H1 (cell line): ENCODE data around the gene SLC22A8. TPM values are rescaled to one million over a fixed set of nuclear protein-coding genes. Genes with fewer than 3 reads are reported as not detected.
"Not testable (repeated sequence)": the region's sequence is repeated elsewhere in the genome, so short reads cannot be mapped to it uniquely, and the experiment has no call there.

ENCODE experiments used
- CTCF ChIA-PET: fragments of 300-600 bp; sonication (Branson Sonifier 250); formaldehyde crosslinking; loops from one replicate; lab custom pipeline; 2021; ENCODE audit not compliant: partially characterized antibody; lab: Charles Lee
- POLR2A ChIA-PET: fragments of 300-600 bp; sonication (Branson Sonifier 250); formaldehyde crosslinking; loops from one replicate; lab custom pipeline; 2021; ENCODE audit warnings: inconsistent platforms; ENCODE audit not compliant: partially characterized antibody; lab: Charles Lee
- DNase-seq, 2 experiments: peaks; one replicate each; pipeline versions ENCODE4 v3.0.0 to v3.0.0-alpha.2; 2010 to 2022; ENCODE audit warnings: low spot score in 2 of 2, low read depth in 1 of 2, mixed read lengths in 1 of 2
- FAIRE-seq: peaks from 2 replicates; lab custom pipeline; 2011; peaks lifted over from hg19 to GRCh38; lab: Jason Lieb, UNC
- H2AFZ ChIP-seq: 2 replicates; pipeline ENCODE4 v1.8.1; 2012; ENCODE audit warnings: low read length, inconsistent platforms
- H2AK5ac ChIP-seq: 2 replicates; pipeline ENCODE4 v1.6.1; 2013; ENCODE audit warnings: low read depth, low read length
- H2BK120ac ChIP-seq: replicated peaks from 2 replicates; pipeline ENCODE3; 2013; ENCODE audit warnings: low read depth, low read length, inconsistent platforms
- H2BK12ac ChIP-seq: 2 replicates; pipeline ENCODE4 v1.6.1; 2013; ENCODE audit warnings: low read depth, low read length
- H2BK15ac ChIP-seq: 2 replicates; pipeline ENCODE4 v1.6.1; 2013; ENCODE audit warnings: low read length
- H2BK20ac ChIP-seq: 2 replicates; pipeline ENCODE4 v1.6.1; 2013; ENCODE audit warnings: low read length
- H2BK5ac ChIP-seq: 2 replicates; pipeline ENCODE4 v1.6.1; 2013; ENCODE audit warnings: low read depth, low read length
- H3K14ac ChIP-seq: 2 replicates; pipeline ENCODE4 v1.6.1; 2013; ENCODE audit warnings: inconsistent platforms; ENCODE audit not compliant: insufficient read length
- H3K18ac ChIP-seq: 2 replicates; pipeline ENCODE4 v1.6.1; 2013; ENCODE audit warnings: low read length; ENCODE audit errors: extremely low read depth
- H3K23ac ChIP-seq: 2 replicates; pipeline ENCODE4 v1.6.1; 2013; ENCODE audit warnings: inconsistent platforms; ENCODE audit not compliant: insufficient read length
- H3K23me2 ChIP-seq: 2 replicates; pipeline ENCODE4 v1.6.1; 2013; ENCODE audit warnings: low read depth, low read length
- H3K27ac ChIP-seq: 2 replicates; pipeline ENCODE4 v1.6.1; 2011; ENCODE audit warnings: low read depth, low read length, inconsistent platforms
- H3K27me3 ChIP-seq, 4 experiments: replicated peaks in 1 of 4; 1 replicate in 1 of 4; 2 replicates in 3 of 4; pipeline versions ENCODE4 v1.6.1 to v1.8.1; 2011 to 2013; ENCODE audit warnings: low read length in 3 of 4, mild to moderate bottlenecking in 3 of 4, inconsistent platforms in 2 of 4, mixed read lengths in 2 of 4, moderate library complexity in 1 of 4; ENCODE audit not compliant: control insufficient read depth in 3 of 4, insufficient read depth in 3 of 4; ENCODE audit errors: extremely low read depth in 1 of 4
- H3K36me3 ChIP-seq, 4 experiments: 2 replicates each; pipeline versions ENCODE4 v1.6.1 to v1.8.1; 2011 to 2013; ENCODE audit warnings: mild to moderate bottlenecking in 4 of 4, low read length in 3 of 4, moderate library complexity in 2 of 4, control low read depth in 1 of 4, inconsistent platforms in 1 of 4; ENCODE audit not compliant: insufficient read depth in 4 of 4, control insufficient read depth in 2 of 4
- H3K4ac ChIP-seq: replicated peaks from 2 replicates; pipeline ENCODE3; 2013; ENCODE audit warnings: low read length, low read depth, mixed read lengths, inconsistent platforms; ENCODE audit not compliant: insufficient read length
- H3K4me1 ChIP-seq, 4 experiments: replicated peaks in 1 of 4; 1 replicate in 1 of 4; 2 replicates in 3 of 4; pipeline versions ENCODE4 v1.6.1 to v1.8.1; 2011 to 2013; ENCODE audit warnings: low read length in 3 of 4, inconsistent platforms in 2 of 4, mixed read lengths in 1 of 4; ENCODE audit not compliant: insufficient read depth in 4 of 4, control insufficient read depth in 3 of 4
- H3K4me2 ChIP-seq, 2 experiments: 2 replicates each; pipeline versions ENCODE4 v1.6.1 to v1.8.1; 2011 to 2013; ENCODE audit warnings: low read depth in 2 of 2, low read length in 2 of 2, control low read depth in 1 of 2, inconsistent platforms in 1 of 2, mild to moderate bottlenecking in 1 of 2; ENCODE audit not compliant: insufficient read depth in 1 of 2
- H3K4me3 ChIP-seq, 4 experiments: fragments of 200-600, 300-600 bp in 1 of 4; sonication (generic), shearing (Covaris generic), sonication (Bioruptor Twin) in 1 of 4; 2 replicates each; pipeline versions ENCODE4 v1.5.1 to v1.8.1; 2011 to 2016; ENCODE audit warnings: low read length in 4 of 4, low read depth in 3 of 4, control low read depth in 2 of 4, inconsistent platforms in 2 of 4, mild to moderate bottlenecking in 2 of 4, mixed read lengths in 1 of 4, moderate library complexity in 1 of 4; ENCODE audit not compliant: insufficient read depth in 2 of 4; ENCODE audit errors: extremely low read depth in 1 of 4
- H3K56ac ChIP-seq: replicated peaks from 2 replicates; pipeline ENCODE3; 2013; ENCODE audit warnings: low read depth, mild to moderate bottlenecking, mixed read lengths, low read length, inconsistent platforms; ENCODE audit not compliant: insufficient read length
- H3K79me1 ChIP-seq: 2 replicates; pipeline ENCODE4 v1.6.1; 2013; ENCODE audit warnings: low read depth, low read length, control low read depth
- H3K79me2 ChIP-seq, 2 experiments: 2 replicates each; pipeline versions ENCODE4 v1.6.1 to v1.8.1; 2012 to 2013; ENCODE audit warnings: low read length in 2 of 2, mild to moderate bottlenecking in 2 of 2, inconsistent platforms in 1 of 2; ENCODE audit not compliant: insufficient read depth in 2 of 2, control insufficient read depth in 1 of 2
- H3K9ac ChIP-seq, 4 experiments: replicated peaks in 1 of 4; 1 replicate in 1 of 4; 2 replicates in 3 of 4; pipeline versions ENCODE4 v1.6.1 to v1.8.1; 2011 to 2013; ENCODE audit warnings: low read depth in 3 of 4, low read length in 3 of 4, control low read depth in 2 of 4, mild to moderate bottlenecking in 2 of 4, moderate library complexity in 2 of 4, inconsistent platforms in 1 of 4; ENCODE audit errors: extremely low read depth in 1 of 4
- H3K9me3 ChIP-seq, 2 experiments: 2 replicates each; pipeline versions ENCODE4 v1.6.1 to v1.8.1; 2012 to 2013; ENCODE audit warnings: mild to moderate bottlenecking in 2 of 2, moderate library complexity in 2 of 2, control low read depth in 1 of 2, inconsistent platforms in 1 of 2, low read depth in 1 of 2, low read length in 1 of 2, mixed read lengths in 1 of 2; ENCODE audit not compliant: insufficient read depth in 2 of 2
- H4K20me1 ChIP-seq, 2 experiments: replicated peaks in 1 of 2; 2 replicates each; pipeline versions ENCODE3 to v1.8.1; 2011 to 2013; ENCODE audit warnings: inconsistent platforms in 2 of 2, low read length in 2 of 2, mild to moderate bottlenecking in 1 of 2; ENCODE audit not compliant: insufficient read depth in 2 of 2, control insufficient read depth in 1 of 2
- H4K5ac ChIP-seq: 2 replicates; pipeline ENCODE4 v1.6.1; 2013; ENCODE audit warnings: low read length, low read depth, mixed read lengths, inconsistent platforms; ENCODE audit not compliant: insufficient read length
- H4K8ac ChIP-seq: 2 replicates; pipeline ENCODE4 v1.8.0; 2013; ENCODE audit warnings: mild to moderate bottlenecking, moderate library complexity, low read length, inconsistent platforms; ENCODE audit not compliant: insufficient read depth; ENCODE audit errors: extremely low read depth
- H4K91ac ChIP-seq: replicated peaks from 2 replicates; pipeline ENCODE3; 2013; ENCODE audit warnings: low read length, mixed read lengths, inconsistent platforms; ENCODE audit not compliant: insufficient read length
- WGBS, 2 experiments: shearing (Covaris generic) in 1 of 2; methylation state at CpG; one replicate each; pipeline versions ENCODE4 v1.1.6 to v1.1.7; 2013 to 2015; ENCODE audit warnings: low lambda C conversion rate in 2 of 2, mixed read lengths in 2 of 2, inconsistent platforms in 1 of 2, low coverage in 1 of 2, missing lambda C conversion rate in 1 of 2; ENCODE audit not compliant: insufficient replicate concordance in 2 of 2, insufficient coverage in 1 of 2, insufficient read length in 1 of 2; ENCODE audit errors: extremely low coverage in 1 of 2, missing lambda C conversion rate in 1 of 2; 5-methylcytosine and 5-hydroxymethylcytosine counted together
- polyA plus RNA-seq, 7 experiments: library from polyadenylated mRNA; depleted of rRNA in 3 of 7; stranded (reverse) in 5 of 7; unstranded in 2 of 7; fragments of >200 nt in 5 of 7; fragments of 200-250 nt in 2 of 7; gene quantifications; 1 replicate in 5 of 7; 2 replicates in 1 of 7; 4 replicates in 1 of 7; pipeline versions ENCODE4 v1.2.1 to v1.2.3, GENCODE V29; 2011 to 2013; ENCODE audit warnings: missing spikeins in 2 of 7, mixed read lengths in 2 of 7
- total RNA-seq: library from RNA; stranded (reverse); fragmentation: NEBNext Ultra II Directional; extraction: Animal tissue kit (Norgen Biotek cat#: 25700); gene quantifications from 2 replicates; pipeline ENCODE4 v1.2.1, GENCODE V29; 2021

Gene SLC22A8
- total and polyA plus RNA-seq, 2 of the 8 experiments (the other 6 are each of a cell fraction or from before 2014, with no cell fraction given): not detected

GRCh38 chr11:63046203-63046602, 30.6 kb upstream of the SLC22A8 start:
- 71% methylated on average over 1 of the region's 1 CpG; no CpG with 5 or more reads in 1 of the 2 experiments for WGBS, 2 experiments
- not testable (repeated sequence) for H3K9ac ChIP-seq

More at GRCh38 chr11:63046203-63046602, 30.6 kb upstream of the SLC22A8 start:
- H2AK5ac ChIP-seq, H3K27me3 ChIP-seq, H3K4me3 ChIP-seq, H4K5ac ChIP-seq, H3K79me2 ChIP-seq, H3K56ac ChIP-seq, H3K79me1 ChIP-seq, H3K4me2 ChIP-seq, H3K14ac ChIP-seq, H3K18ac ChIP-seq, H2BK120ac ChIP-seq, H3K4ac ChIP-seq, H2BK12ac ChIP-seq, H2BK20ac ChIP-seq, H2BK15ac ChIP-seq, H2BK5ac ChIP-seq, FAIRE-seq, H4K8ac ChIP-seq, H3K4me1 ChIP-seq, H4K20me1 ChIP-seq, DNase-seq, POLR2A ChIA-PET, H4K91ac ChIP-seq, H3K23ac ChIP-seq, H3K36me3 ChIP-seq, H2AFZ ChIP-seq, H3K23me2 ChIP-seq, H3K27ac ChIP-seq: not testable (repeated sequence)
- peaks cover 4 to 10% of the 10 kb centered on the region in 2 experiments; a peak in 2 of 4 replicates for H3K9me3 ChIP-seq
- CTCF ChIA-PET: interaction anchor here (1.2 kb wide), 1 partner anchor 139 kb away, joined by 3 read pairs; no protein-coding TSS in a partner anchor
